ENCODE results near the gene SLC66A1. TPM values are rescaled to one million over a fixed set of nuclear protein-coding genes. Genes with fewer than 3 reads are reported as not detected.

Gene SLC66A1
- total and polyA plus RNA-seq, 9 of the 15 experiments (the other 6 are each of a cell fraction or from before 2014, with no cell fraction given): 1.2 to 40.8 (median 18.6) TPM

GRCh38 chr1:19360016-19360415 lies 47.9 kb downstream of the SLC66A1 start:
- POLR2A ChIA-PET: interaction anchor here (0.7 to 1.2 kb wide), 2 partner anchors 12 to 38 kb away, joined by 4 read pairs; no protein-coding TSS in a partner anchor
- H4K20me1 ChIP-seq (replicated peaks; ENCODE audit: control insufficient read depth, insufficient read depth, low read length): peaks cover 9% of the 10 kb centered on the region
- FAIRE-seq: no peak

More at GRCh38 chr1:19360016-19360415, 47.9 kb downstream of the SLC66A1 start:
- peaks cover 0 to 4% of the 10 kb centered on the region in 2 experiments; a peak in 1 of 5 replicates for H3K4me1 ChIP-seq (replicated peaks in 1 of 2; ENCODE audit: control insufficient read depth in 2 of 2, insufficient read depth in 2 of 2, low read length in 2 of 2)
- no peak overlapping the region for H3K4me3 ChIP-seq
- H3K9ac ChIP-seq (ENCODE audit: insufficient read depth in 1 of 2, low read depth in 2 of 2, low read length in 2 of 2): no peak overlapping the region
- no peak overlapping the region for H3K27ac ChIP-seq (ENCODE audit: extremely low read depth, low read depth, low read length)
- peaks cover 6% of the 10 kb centered on the region for H3K9me1 ChIP-seq (ENCODE audit: control insufficient read depth, insufficient read depth, low read length)
- no peak for ATAC-seq
- in situ Hi-C loops (cut with MboI) (no loop called here), intact Hi-C loops (cut with micrococcal nuclease) (no loop called here)
- H3K4me2 ChIP-seq (ENCODE audit: insufficient read depth, low read length): no peak overlapping the region
- 78% methylated on average over 6 of the region's 6 CpGs for WGBS (ENCODE audit: insufficient coverage, low coverage, missing lambda C conversion rate)
- H3K36me3 ChIP-seq (ENCODE audit: control insufficient read depth, insufficient read depth, low read length): peaks cover 21% of the 10 kb centered on the region; the same call in 2 of the 3 replicates
- BruUV-seq (replicated peaks): no TSS peak
- H2AFZ ChIP-seq (ENCODE audit: low read depth, low read length): no peak overlapping the region
- DNase-seq (ENCODE audit: extremely low read depth in 1 of 4, low spot score in 3 of 4): no peak
- TF ChIP-seq, protein P1, sequence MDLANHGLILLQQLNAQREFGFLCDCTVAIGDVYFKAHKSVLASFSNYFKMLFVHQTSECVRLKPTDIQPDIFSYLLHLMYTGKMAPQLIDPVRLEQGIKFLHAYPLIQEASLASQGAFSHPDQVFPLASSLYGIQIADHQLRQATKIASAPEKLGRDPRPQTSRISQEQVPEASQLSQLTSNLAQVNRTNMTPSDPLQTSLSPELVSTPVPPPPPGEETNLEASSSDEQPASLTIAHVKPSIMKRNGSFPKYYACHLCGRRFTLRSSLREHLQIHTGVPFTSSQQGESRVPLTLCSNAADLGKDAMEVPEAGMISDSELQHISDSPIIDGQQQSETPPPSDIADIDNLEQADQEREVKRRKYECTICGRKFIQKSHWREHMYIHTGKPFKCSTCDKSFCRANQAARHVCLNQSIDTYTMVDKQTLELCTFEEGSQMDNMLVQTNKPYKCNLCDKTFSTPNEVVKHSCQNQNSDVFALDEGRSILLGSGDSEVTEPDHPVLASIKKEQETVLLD (IDR thresholded peaks at IDR 0.05): no peak
- no peak for TF ChIP-seq L3MBTL2 (IDR thresholded peaks at IDR 0.05)
- TF ChIP-seq, protein P2, sequence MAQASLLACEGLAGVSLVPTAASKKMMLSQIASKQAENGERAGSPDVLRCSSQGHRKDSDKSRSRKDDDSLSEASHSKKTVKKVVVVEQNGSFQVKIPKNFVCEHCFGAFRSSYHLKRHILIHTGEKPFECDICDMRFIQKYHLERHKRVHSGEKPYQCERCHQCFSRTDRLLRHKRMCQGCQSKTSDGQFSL (CRISPR knock-in tag; IDR thresholded peaks at IDR 0.05): no peak
- TF ChIP-seq, protein P2 (tag; IDR thresholded peaks at IDR 0.05): no peak
- no peak for TF ChIP-seq PHB2 (IDR thresholded peaks at IDR 0.05; ENCODE audit: low read depth)
- no peak for TF ChIP-seq DLX4 (CRISPR knock-in tag; IDR thresholded peaks at IDR 0.05)
- no peak for TF ChIP-seq EP400 (IDR thresholded peaks at IDR 0.05)
- H3K9me3 ChIP-seq (replicated peaks; ENCODE audit: control insufficient read depth, insufficient read depth, low read depth, low read length): no peaks in the 10 kb centered on the region
- CTCF ChIA-PET (ENCODE audit: low intra/inter-chr PET ratio): no interaction called here
- no peaks in the 10 kb centered on the region for H3K79me2 ChIP-seq (ENCODE audit: control insufficient read depth, insufficient read depth, low read length)
- no peaks in the 10 kb centered on the region for H3K27me3 ChIP-seq (ENCODE audit: control insufficient read depth in 2 of 2, insufficient read depth in 2 of 2, low read length in 2 of 2)

Measured in K562 (cell line).